GM18499 (cell line): Measurements from ENCODE around the gene ENOX2.
"Not testable (repeated sequence)": the region's sequence is repeated elsewhere in the genome, so short reads cannot be mapped to it uniquely, and the experiment has no call there.

Source experiments
- ATAC-seq: cut with Tn5 transposase; IDR thresholded peaks from one replicate; pipeline ENCODE4 v1.9.1; 2021; ENCODE audit warnings: moderate number of reproducible peaks; ENCODE audit not compliant: insufficient read depth, unreplicated experiment

The ENOX2 gene

DNA sequence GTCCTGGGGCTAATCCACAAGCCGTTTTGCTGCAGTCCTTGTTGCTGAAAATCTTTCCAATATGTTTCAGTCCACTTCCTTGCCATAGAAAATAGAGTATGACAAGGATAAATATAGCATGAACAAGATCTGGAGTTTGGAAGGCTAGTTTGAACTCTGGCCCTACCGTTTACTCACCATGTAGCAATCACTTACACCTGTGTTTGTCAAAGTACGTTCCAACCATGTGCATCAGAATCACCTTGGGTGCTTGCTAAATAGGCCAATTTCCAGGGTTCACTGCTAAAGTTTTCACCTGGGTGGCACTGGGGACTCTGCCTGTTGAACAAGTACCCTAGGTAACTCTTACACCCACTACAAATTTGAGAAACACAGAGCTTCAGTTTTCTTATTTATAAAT lies 188.9 kb downstream of the ENOX2 start:
- ATAC-seq: no peak

DNA sequence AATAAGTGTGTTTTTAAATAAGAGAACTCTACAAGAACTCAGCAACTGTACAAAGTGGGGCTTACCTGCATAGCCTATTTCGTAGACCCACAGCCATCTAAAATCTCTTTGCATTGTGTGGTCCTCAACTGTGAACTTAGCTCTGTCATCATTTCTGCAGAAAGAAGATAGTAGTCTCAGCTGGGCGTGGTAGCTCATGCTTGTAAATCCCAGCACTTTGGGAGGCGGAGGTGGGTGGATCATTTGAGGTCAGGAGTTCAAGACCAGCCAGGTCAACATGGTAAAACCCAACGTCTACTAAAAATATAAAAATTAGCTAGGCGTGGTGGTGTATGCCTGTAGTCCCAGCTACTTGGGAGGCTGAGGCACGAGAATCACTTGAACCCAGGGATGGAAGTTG lies 193.8 kb downstream of the ENOX2 start:
- not testable (repeated sequence) for ATAC-seq

DNA sequence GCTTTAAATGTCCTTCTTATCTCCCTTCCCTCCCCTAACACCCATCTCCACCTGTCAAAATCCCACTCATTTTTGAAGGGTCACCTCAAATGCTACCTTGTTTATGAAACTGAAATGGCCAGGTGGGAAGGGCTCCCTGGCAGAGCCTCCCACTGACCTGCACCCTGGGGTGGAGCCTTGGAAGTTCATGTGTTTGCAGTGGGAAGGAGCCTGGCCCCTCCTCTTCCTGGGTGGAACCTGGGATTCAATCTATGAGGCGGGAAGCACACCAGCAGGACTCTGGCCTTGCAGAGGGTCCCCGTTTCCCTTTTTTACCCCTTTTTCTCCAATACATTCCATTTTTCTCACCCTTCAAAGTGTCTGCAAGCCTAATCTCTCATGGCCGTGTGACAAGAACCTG lies 197.4 kb downstream of the ENOX2 start:
- no peak for ATAC-seq

DNA sequence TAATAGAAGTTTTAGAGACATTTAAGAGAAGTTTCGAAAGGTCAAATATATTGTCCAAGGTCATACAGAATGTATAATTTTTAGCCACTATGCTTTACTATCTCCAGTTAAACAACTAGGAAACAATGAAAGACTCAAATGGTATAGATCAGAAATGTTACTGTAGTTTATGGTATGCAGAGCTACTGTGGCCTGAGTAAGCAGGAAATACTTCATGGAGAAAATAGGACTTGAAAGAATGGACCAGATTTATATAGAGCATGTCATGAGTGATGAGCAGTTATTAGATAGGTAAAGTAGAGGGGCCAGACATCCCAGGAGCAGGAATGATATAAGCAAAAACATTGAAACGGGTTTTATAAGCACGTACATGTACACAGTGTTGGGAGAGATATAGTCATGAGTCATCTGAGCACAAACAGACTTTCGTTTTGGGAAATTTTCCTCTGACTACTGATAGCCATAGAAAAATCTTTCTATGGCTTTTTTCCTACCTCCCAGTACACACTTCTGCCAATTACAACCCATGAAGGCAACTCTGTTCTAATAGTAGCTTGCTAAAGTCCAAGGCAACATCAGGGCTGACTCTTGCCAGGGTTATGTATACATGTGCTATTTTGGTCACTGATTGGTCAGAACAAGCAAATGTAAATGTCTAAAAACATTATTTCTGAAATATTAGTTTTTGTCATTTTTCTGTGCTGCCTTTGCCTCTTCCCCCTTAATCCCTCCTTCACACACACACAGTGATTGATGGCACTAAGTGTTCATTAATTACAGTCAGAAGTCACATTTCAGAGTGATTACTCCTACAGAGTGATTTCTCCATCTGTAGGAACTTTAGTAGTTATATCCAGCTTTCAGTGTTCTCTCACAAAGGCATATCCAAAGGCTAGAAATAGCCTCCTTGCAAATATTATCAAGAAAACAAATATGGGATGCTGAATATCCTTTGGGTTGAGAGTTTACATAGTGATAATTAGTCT lies 198.7 kb downstream of the ENOX2 start:
- ATAC-seq: no peak

GRCh38 chrX:130702867-130703707 lies 199.9 kb downstream of the ENOX2 start:
- no peak for ATAC-seq

DNA sequence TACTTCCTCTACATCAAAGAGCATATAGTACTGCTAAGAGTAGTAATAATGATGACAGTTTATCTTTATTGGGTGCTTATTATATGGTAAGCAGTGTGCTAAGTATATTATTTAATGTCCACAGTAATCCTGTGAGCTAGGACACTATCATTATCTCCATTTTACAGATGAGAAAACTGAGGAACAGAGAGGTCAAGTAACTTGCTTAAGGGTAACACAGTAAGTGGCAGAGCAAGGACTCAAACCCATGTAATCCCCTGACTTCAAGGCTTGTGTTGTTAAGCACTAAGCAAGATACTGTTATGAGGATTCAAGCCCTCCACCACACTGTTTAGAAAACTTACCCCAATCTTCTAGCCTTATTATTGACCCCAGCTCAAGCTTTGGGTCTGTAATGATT lies 202.4 kb downstream of the ENOX2 start:
- ATAC-seq: no peak

DNA sequence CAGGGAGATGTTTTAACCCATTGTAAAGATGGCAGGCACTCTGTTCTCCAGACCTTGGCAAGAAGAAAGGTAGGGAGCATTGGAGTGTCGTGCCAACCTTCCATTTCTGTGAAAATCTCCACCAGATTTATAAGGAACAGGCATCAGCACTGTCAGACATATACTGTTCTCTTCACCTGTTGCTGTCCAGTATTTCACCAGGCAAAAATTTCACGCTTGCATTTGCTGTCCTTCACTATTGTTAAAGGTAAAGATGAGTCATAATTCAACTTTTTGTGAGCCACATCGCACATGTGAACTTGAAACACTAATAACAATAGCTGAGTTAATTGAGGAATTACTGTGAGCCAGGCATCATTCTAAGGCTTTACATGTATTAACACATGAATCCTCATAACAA lies 203.4 kb downstream of the ENOX2 start:
- no peak for ATAC-seq

DNA sequence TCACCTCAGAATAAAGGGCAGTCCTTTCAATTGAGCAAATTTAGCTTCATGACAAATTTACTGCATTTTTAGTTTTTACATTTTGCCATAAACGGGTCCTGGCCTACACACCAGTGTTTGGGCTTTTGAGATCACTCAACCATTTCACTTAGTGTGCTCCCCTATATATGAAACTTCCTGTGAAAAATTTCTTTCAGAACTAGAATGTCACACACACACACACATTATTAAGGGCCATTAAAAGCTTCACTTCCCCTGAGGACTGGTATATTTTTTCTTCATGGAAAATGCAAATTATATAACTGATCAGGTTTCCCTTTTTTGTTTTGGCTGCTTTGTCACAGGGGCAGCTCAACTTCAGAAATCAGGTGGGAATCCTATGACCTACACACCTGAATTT lies 206.5 kb downstream of the ENOX2 start:
- ATAC-seq: no peak

DNA sequence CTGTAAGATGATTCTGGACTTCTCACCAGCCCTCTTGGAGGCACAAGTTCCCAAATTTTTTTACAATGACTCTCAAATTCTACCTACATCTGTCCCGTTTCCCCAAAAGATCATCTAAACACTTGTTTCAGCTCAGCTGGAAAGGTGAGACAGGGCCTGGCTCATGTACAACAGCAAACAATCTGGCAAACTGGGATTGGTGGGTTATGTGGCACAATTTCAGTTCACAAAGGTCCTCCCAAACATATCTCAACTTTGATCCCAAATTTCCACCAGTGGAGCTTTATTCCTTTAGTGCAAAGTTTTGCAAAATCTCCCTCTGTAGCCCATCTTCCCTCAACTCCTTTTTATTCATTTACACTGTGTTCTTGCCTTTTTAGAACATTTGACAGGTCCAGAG lies 207.1 kb downstream of the ENOX2 start:
- no peak for ATAC-seq

DNA sequence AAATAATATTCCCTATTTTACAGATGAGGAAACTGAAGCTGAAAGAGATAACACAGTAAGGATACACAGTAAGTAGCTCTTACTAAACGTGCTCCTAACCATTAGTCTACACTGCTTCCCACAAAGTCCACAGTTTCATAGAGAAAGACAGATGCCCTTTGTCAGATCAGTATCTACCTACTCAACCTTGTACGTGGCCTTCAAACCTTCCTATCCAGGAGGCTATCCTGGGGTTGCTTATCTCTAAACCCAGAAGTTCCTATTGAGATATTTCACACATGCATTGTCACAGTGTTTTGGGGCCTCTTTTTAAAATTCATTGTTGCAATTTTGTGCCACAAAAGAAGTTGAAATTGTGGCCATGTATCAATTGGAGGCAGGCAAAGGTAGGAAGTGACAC lies 208.0 kb downstream of the ENOX2 start:
- ATAC-seq: no peak

DNA sequence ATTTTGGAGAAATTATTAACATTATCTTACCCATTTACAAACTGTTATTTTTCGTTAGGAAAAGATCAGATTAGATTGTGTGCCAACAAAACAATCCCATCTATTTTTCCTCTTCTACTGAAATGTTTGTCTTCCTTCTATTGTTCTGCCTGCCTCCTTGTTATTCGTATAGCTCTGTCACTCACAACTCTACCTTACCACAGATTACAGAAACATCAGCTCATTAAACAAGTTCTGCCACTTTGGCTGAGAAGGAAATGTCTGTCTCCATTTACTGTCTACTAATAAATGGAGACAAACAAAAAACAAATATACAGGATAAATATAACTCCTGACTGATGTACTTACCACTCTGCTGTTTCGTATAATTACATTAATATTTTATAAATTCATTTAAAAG lies 211.4 kb downstream of the ENOX2 start:
- ATAC-seq: no peak

DNA sequence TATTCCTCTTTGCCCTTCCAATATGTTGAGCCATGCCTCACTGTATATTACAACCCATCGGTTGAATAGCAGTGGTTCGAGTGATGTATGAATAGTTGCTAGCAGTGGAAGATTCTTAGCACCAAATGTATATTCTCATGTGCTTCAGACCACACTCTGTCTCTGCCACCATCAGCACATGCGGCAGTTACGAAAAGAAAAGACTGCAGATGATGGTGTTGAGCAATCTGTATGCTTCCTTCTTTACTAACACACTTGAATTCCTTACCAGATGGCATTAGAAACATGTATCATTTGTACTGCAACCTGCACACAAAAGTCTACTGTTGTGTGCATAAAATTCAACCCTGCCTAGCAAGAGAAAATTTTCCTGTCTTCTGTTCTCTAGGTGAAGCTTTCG lies 214.6 kb downstream of the ENOX2 start:
- no peak for ATAC-seq

DNA sequence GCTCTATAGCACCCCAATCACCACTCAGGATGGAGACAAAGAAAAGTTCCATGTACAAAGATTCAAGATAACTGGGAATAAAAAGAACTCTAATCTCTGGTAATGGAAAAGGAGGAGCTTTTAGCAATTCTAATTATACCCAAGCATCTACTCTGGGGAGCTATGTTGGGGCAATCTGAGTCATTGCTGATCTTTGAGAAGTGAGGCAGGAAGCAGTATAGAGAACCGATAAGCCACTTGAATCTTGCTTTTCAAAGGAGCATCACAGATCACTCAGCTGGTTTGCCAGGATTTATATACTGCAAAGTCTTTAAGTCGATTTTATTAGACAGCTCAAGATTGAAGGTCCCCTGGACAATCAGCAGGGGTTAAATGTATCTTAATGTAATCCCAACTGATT lies 220.0 kb downstream of the ENOX2 start:
- no peak for ATAC-seq

DNA sequence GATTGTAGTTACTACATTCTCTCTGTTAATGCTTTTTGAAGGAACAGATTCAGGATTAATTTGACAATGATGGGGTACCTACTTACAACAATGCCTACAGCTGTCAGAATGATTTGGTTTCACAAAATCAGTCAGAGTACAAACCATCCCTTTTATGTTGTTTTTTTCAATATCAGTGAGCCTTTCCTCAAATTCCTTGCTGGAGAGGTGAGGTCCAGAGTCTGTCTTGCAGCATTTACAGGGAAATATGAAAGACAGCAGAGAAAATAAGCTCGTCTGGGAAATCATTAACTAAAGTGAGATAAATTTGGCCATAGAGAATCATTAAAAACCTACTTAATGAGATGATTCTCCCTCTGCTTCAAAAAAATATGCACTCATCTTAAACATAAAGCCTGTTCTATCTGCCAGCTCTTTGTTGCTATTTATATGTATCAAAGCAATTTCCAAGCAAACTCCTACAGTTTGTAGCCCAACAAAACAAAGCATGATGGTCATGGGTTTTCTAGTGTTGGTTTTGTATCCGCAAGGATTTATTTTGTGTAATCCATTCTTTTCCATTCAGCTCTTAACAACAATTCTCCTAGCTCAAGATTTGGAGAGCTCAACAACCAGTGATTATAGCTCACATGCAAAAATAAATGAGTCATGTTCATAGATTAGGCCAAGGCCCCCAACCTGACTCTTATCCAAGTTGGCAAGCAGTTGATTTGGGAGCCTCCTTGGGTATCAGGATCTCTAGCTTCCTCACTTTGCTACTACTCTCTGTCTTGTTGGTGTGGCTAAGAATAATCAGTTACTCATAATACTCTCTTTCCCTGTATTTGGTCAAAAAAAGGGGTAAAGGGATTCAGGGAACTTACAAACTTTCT lies 222.6 kb downstream of the ENOX2 start:
- ATAC-seq: no peak

DNA sequence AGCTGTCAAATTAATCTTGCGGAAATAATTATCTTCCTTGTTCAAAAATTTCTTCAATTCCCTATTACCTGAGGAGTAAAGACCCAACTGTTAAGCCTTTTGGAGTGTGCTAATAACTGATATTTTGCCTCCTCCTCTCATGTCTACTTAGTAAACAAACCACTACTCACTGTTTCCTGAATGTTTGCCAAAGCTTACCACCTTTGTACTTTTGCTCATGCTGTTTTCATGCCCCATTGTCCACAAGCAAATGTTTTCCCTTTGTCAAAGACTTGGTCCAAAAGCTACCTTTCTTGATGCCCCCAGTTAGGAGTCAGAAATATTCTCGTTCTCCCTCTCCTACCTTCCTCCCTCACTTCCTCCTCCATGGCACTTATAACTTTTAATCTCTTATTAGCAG lies 226.1 kb downstream of the ENOX2 start:
- no peak for ATAC-seq

DNA sequence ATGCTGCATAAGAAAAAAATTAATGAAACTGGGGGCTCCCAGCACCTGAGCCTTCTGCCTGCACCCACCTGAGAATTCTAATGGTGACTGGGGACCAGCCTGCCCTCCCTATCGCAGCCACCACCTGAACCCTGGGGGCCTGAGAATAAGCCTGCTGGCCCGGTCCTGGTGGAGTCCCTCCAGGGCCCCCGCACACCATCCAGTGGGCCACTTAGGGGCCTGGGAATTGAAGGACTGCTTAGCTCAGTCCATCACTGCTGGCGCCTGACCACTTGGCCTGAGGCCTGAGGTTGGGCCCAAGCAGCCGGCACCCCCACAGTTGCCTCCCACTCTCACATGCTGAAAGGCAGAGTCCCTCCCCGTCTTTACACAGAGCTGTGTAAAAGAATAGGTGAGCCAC lies 230.8 kb downstream of the ENOX2 start:
- no peak for ATAC-seq

DNA sequence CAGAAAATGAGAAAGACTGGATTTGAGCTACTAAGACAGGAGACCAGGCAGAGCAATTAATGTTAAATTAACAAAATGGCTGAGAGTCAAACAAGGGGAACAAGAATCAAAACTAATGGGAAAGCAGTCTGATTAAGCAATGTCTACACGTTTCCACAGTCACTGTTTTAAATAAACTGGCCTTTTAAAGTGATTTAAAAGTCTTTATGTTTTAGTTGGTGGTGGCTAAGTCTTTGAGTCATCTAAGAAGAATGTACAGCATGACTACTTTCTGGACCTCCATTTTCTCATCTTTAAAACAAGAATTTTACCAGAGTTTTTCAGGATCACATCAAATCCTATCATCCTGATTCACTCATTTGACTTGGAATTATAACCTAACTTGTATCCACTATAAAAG lies 233.8 kb downstream of the ENOX2 start:
- no peak for ATAC-seq

DNA sequence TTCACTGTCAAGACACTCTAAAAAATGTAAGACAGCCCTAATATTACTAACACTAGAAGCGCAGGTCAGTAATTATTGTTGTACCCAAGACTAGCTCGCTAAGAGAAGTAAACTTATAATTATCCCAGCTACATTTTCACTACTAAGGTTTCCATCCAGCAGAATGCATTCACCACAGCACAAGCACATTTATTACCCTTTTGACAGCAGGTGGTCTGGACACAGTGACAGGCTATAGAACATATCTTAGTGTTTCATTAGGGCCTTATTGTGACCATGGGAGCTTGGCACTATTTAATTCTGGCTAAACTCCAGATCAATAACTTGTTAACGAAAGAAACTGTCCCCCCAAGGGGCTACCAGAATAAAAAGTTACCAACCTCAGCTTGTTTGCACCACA lies 237.7 kb downstream of the ENOX2 start:
- ATAC-seq: no peak

- no peak for ATAC-seq
Observed at GRCh38 chrX:130658310-130658709, 244.7 kb downstream of the ENOX2 start.

GRCh38 chrX:130654409-130654950 lies 248.5 kb downstream of the ENOX2 start:
- ATAC-seq: no peak
